Measurements from ENCODE around the gene MTFP1. TPM values are rescaled to one million over a fixed set of nuclear protein-coding genes. Genes with fewer than 3 reads are reported as not detected.

MTFP1 gene
- total and polyA plus RNA-seq, 9 of the 15 experiments (the other 6 are each of a cell fraction or from before 2014, with no cell fraction given) = 10.7 to 52.0 (median 30.1) TPM

- TF ChIP-seq ZFP91 (CRISPR knock-in tag; IDR thresholded peaks at IDR 0.05) (no peak), FOXP4 (CRISPR knock-in tag; IDR thresholded peaks at IDR 0.05; ENCODE audit: borderline replicate concordance) (no peak), MAX (CRISPR knock-in tag; IDR thresholded peaks at IDR 0.05) (no peak), HNRNPUL1 (IDR thresholded peaks at IDR 0.05; ENCODE audit: low read length) (no peak), CTBP1 (IDR thresholded peaks at IDR 0.05; ENCODE audit: borderline replicate concordance) (no peak), MTF1 (CRISPR knock-in tag; IDR thresholded peaks at IDR 0.05; ENCODE audit: borderline replicate concordance) (no peak), ZNF347 (CRISPR knock-in tag; IDR thresholded peaks at IDR 0.05; ENCODE audit: low read depth) (no peak), XRCC5 (IDR thresholded peaks at IDR 0.05; ENCODE audit: low read depth, low read length) (no peak), GTF2F1 (IDR thresholded peaks at IDR 0.05; ENCODE audit: low read depth, low read length) (no peak)
Observed at GRCh38 chr22:30434843-30435242, 9.3 kb downstream of the MTFP1 start (continued).
